HepG2 (cell line): ENCODE data around the gene ITM2B. TPM values are rescaled to one million over a fixed set of nuclear protein-coding genes. Genes with fewer than 3 reads are reported as not detected.

ENCODE experiments used
- ATAC-seq: fragments of 200-7000 bp; cut with Tn5 transposase; 3 replicates; pipeline ENCODE4 v1.9.1; 2020; ENCODE audit warnings: mild to moderate bottlenecking, moderate library complexity
- BruUV-seq: library from RNA; stranded (reverse); fragments of 400-500 nt; replicated peaks from 2 replicates; lab custom pipeline; 2021; lab: Mats Ljungman, UMichigan
- CTCF ChIA-PET: fragments of 300-600 bp; formaldehyde crosslinking; extraction: SDS; loops from one replicate; lab custom pipeline; 2021; ENCODE audit warnings: low total read pairs, inconsistent platforms, low intra/inter-chr PET ratio; lab: Yijun Ruan, JAX
- POLR2A ChIA-PET: fragments of 350-600 bp; sonication (Branson Sonifier 250); formaldehyde crosslinking; loops from one replicate; lab custom pipeline; 2020; ENCODE audit warnings: antibody characterized with exemption, inconsistent platforms; lab: Yijun Ruan, JAX
- DNase-seq: peaks from one replicate; pipeline ENCODE4 v3.0.0-alpha.2; 2015; ENCODE audit warnings: low spot score
- FAIRE-seq: peaks from 3 replicates; lab custom pipeline; 2011; peaks lifted over from hg19 to GRCh38; lab: Jason Lieb, UNC
- H2AFZ ChIP-seq: one replicate; pipeline ENCODE4 v1.6.1; 2011; ENCODE audit warnings: low read length, inconsistent platforms
- H3K27ac ChIP-seq: fragments of 300-600 bp; 3 replicates; pipeline ENCODE4 v1.8.0; 2011; ENCODE audit warnings: mixed run types, mild to moderate bottlenecking, mixed read lengths, low read length, inconsistent platforms; ENCODE audit not compliant: insufficient read depth; ENCODE audit errors: extremely low read length
- H3K27me3 ChIP-seq, 2 experiments: fragments of 200-600 bp in 1 of 2; 2 replicates in 1 of 2; 3 replicates in 1 of 2; pipeline versions ENCODE4 v1.6.0 to v1.8.0; 2011; ENCODE audit warnings: low read length in 2 of 2, mild to moderate bottlenecking in 2 of 2, moderate library complexity in 2 of 2, inconsistent platforms in 1 of 2; ENCODE audit not compliant: insufficient read depth in 2 of 2, control insufficient read depth in 1 of 2
- H3K36me3 ChIP-seq, 2 experiments: fragments of 200-600 bp in 1 of 2; replicated peaks in 1 of 2; 2 replicates in 1 of 2; 3 replicates in 1 of 2; pipeline versions ENCODE4 v1.5.1 to v1.8.0; 2011; ENCODE audit warnings: low read length in 2 of 2, inconsistent platforms in 1 of 2; ENCODE audit not compliant: insufficient read depth in 2 of 2, control insufficient read depth in 1 of 2
- H3K4me1 ChIP-seq: 2 replicates; pipeline ENCODE4 v1.5.1; 2012; ENCODE audit warnings: low read length, inconsistent platforms; ENCODE audit not compliant: insufficient read depth
- H3K4me2 ChIP-seq: 2 replicates; pipeline ENCODE4 v1.6.0; 2011; ENCODE audit warnings: low read depth, low read length, inconsistent platforms
- H3K4me3 ChIP-seq, 3 experiments: fragments of 200-600 bp in 1 of 3; sonication (generic), shearing (Covaris generic) in 1 of 3; replicated peaks in 1 of 3; 2 replicates each; pipeline ENCODE4 v1.5.1; 2011 to 2016; ENCODE audit warnings: low read length in 3 of 3, inconsistent platforms in 2 of 3, low read depth in 2 of 3, mild to moderate bottlenecking in 2 of 3, control low read depth in 1 of 3, mixed read lengths in 1 of 3; ENCODE audit not compliant: insufficient read depth in 1 of 3
- H3K79me2 ChIP-seq: one replicate; pipeline ENCODE4 v1.6.1; 2011; ENCODE audit warnings: low read length, inconsistent platforms; ENCODE audit not compliant: insufficient read depth
- H3K9ac ChIP-seq: 2 replicates; pipeline ENCODE4 v1.6.0; 2011; ENCODE audit warnings: mild to moderate bottlenecking, low read depth, low read length, inconsistent platforms; ENCODE audit not compliant: insufficient read depth
- H3K9me3 ChIP-seq: 2 replicates; pipeline ENCODE4 v1.5.1; 2012; ENCODE audit warnings: mild to moderate bottlenecking, low read length
- H4K20me1 ChIP-seq: 2 replicates; pipeline ENCODE4 v1.6.0; 2011; ENCODE audit warnings: inconsistent platforms, mild to moderate bottlenecking, low read length, moderate library complexity; ENCODE audit not compliant: insufficient read depth
- ARID3A ChIP-seq: IDR thresholded peaks from 2 replicates; pipeline ENCODE4 v1.6.1; 2012; ENCODE audit warnings: low read depth, low read length, improper control_type of control experiment
- GMEB2 ChIP-seq: IDR thresholded peaks from 2 replicates; pipeline ENCODE4 v1.6.1; 2016; ENCODE audit warnings: missing biosample characterization, missing genetic modification reagents, low read depth
- ZNF337 ChIP-seq: sonication (generic); formaldehyde crosslinking; IDR thresholded peaks from 2 replicates; pipeline ENCODE4 v1.5.1; 2020; ENCODE audit warnings: missing genetic modification reagents, low read depth, mild to moderate bottlenecking, borderline replicate concordance
- ZNF33A ChIP-seq: sonication (generic); formaldehyde crosslinking; IDR thresholded peaks from 2 replicates; pipeline ENCODE4 v1.5.1; 2020; ENCODE audit warnings: missing genetic modification reagents, mild to moderate bottlenecking, moderate library complexity, borderline replicate concordance
- WGBS: methylation state at CpG from one replicate; pipeline ENCODE4 v1.1.6; 2017; ENCODE audit warnings: low lambda C conversion rate; 5-methylcytosine and 5-hydroxymethylcytosine counted together
- in situ Hi-C: cut with HindIII; loops from 2 replicates; pipeline ENCODE4 v1.10.0; 2017; ENCODE audit warnings: low pct_unique_long_range_greater_than_20kb; ENCODE audit not compliant: extremely low pct_ligation_motif_present
- intact Hi-C: fragments of 100-400 bp; cut with micrococcal nuclease; formaldehyde crosslinking; loops from one replicate; pipeline ENCODE4 v1.10.0; 2022; ENCODE audit not compliant: unreplicated experiment
- polyA plus RNA-seq, 8 experiments: library from polyadenylated mRNA; depleted of rRNA in 3 of 8; stranded (reverse) in 7 of 8; unstranded in 1 of 8; fragments of >200 nt; fragmentation: Illumina TruSeq in 4 of 8; extraction: Trizol in 4 of 8; gene quantifications; 2 replicates each; pipeline versions ENCODE4 v1.2.1 to v1.2.3, GENCODE V29; 2011 to 2016; ENCODE audit warnings: low read depth in 4 of 8, missing spikeins in 1 of 8, mixed read lengths in 1 of 8; ENCODE audit not compliant: insufficient read depth in 1 of 8
- total RNA-seq, 5 experiments: library from RNA; depleted of rRNA; stranded (reverse); fragments of >200 nt; fragmentation: Illumina TruSeq; extraction: Trizol; gene quantifications; 2 replicates each; pipeline ENCODE4 v1.2.3, GENCODE V29; 2016; ENCODE audit warnings: low read depth in 1 of 5

The ITM2B gene
- total and polyA plus RNA-seq, 2 of the 13 experiments (the other 11 are each of a cell fraction or from before 2014, with no cell fraction given): 158 to 373 TPM

- TF ChIP-seq GMEB2 (no peak), ZNF337 (CRISPR knock-in tag) (no peak)
These were observed 11.9 kb upstream of the ITM2B start (continued) for GRCh38 chr13:48220981-48221685.

GRCh38 chr13:48221686-48222187 lies 11.3 kb upstream of the ITM2B start:
- no peaks in the 10 kb centered on the region for H3K9me3 ChIP-seq
- H3K27me3 ChIP-seq: no peaks in the 10 kb centered on the region
- ChIA-PET CTCF (no interaction called here), POLR2A (interaction anchor here (0.8 to 3.1 kb wide), 2 partner anchors 9 to 10 kb away, joined by 4 to 29 read pairs; partner anchors contain the start of gene ITM2B)
- no peaks in the 10 kb centered on the region for H3K79me2 ChIP-seq
- BruUV-seq: no TSS peak
- H4K20me1 ChIP-seq: no peaks in the 10 kb centered on the region
- no peaks in the 10 kb centered on the region for H3K36me3 ChIP-seq
- intact Hi-C loops (no loop called here), in situ Hi-C loops (no loop called here)
- H3K9ac ChIP-seq: no peak overlapping the region
- H3K4me2 ChIP-seq: peak overlapping the region; percentile 76
- WGBS: 50% methylated on average over 4 of the region's 4 CpGs
- no peak for FAIRE-seq
- H3K27ac ChIP-seq: no peak overlapping the region
- no peak for TF ChIP-seq ZNF33A (CRISPR knock-in tag)
- no peak for TF ChIP-seq ARID3A
- peak overlapping the region in 2 of 3 experiments; percentile 49 to 58; a peak in 3 of 6 replicates for H3K4me3 ChIP-seq
- no peak overlapping the region for H2AFZ ChIP-seq
- ATAC-seq: no peak; the same call in 2 of the 3 replicates
- no peak for DNase-seq
- peaks cover 39% of the 10 kb centered on the region for H3K4me1 ChIP-seq
